ENCODE measurements around the gene HLA-DRB5. TPM values are rescaled to one million over a fixed set of nuclear protein-coding genes. Genes with fewer than 3 reads are reported as not detected.

The HLA-DRB5 gene
- total and polyA plus RNA-seq, 8 donors, result 0.38 to 42.9 (median 8.2) TPM; not detected in 2

Other genes starting within 250 kb of the HLA-DRB5 start
- gene TSBP1, start 158.4 kb downstream of the HLA-DRB5 start, total RNA-seq, result not detected
- gene TSBP1, start 158.4 kb downstream of the HLA-DRB5 start, polyA plus RNA-seq, result not detected
- gene BTNL2, start 123.1 kb downstream of the HLA-DRB5 start, total RNA-seq, result not detected
- not detected for gene BTNL2, start 123.1 kb downstream of the HLA-DRB5 start, polyA plus RNA-seq
- gene HLA-DRA, start 90.4 kb downstream of the HLA-DRB5 start, total RNA-seq, result 100 to 1,000 TPM in 2 of 6 donors, 10 to 100 TPM in 4; 16.3 to 414 (median 42.2) TPM
- gene HLA-DRA, start 90.4 kb downstream of the HLA-DRB5 start, polyA plus RNA-seq, result 10 to 100 TPM; 19.3 to 32.4 TPM
- gene HLA-DRB1, start 59.6 kb upstream of the HLA-DRB5 start, total RNA-seq, result 100 to 1,000 TPM in 1 of 6 donors, 10 to 100 TPM in 4, 1 to 10 TPM in 1; 9.3 to 165 (median 23.5) TPM
- gene HLA-DRB1, start 59.6 kb upstream of the HLA-DRB5 start, polyA plus RNA-seq, result 10 to 100 TPM in 1 of 2 donors, 1 to 10 TPM in 1; 9.8 to 20.2 TPM
- 10 to 100 TPM in 2 of 6 donors, 1 to 10 TPM in 4; 1.1 to 66.1 (median 5.0) TPM for gene HLA-DQA1, start 107.1 kb upstream of the HLA-DRB5 start, total RNA-seq
- gene HLA-DQA1, start 107.1 kb upstream of the HLA-DRB5 start, polyA plus RNA-seq, result 1 to 10 TPM; 1.2 to 4.5 TPM
- gene HLA-DQB1, start 136.4 kb upstream of the HLA-DRB5 start, total RNA-seq, result 10 to 100 TPM in 1 of 6 donors, 1 to 10 TPM in 4, under 1 TPM in 1; 0.63 to 17.6 (median 3.3) TPM
- 10 to 100 TPM; 22.8 to 24.7 TPM for gene HLA-DQB1, start 136.4 kb upstream of the HLA-DRB5 start, polyA plus RNA-seq
- 1 to 10 TPM in 2 of 6 donors, under 1 TPM in 2, not detected in 2; 0.09 to 6.0 (median 2.3) TPM for gene HLA-DQA2, start 211.1 kb upstream of the HLA-DRB5 start, total RNA-seq
- gene HLA-DQA2, start 211.1 kb upstream of the HLA-DRB5 start, polyA plus RNA-seq, result under 1 TPM in 1 of 2 donors, not detected in 1; 0.14 TPM
- gene HLA-DQB2, start 233.2 kb upstream of the HLA-DRB5 start, total RNA-seq, result 1 to 10 TPM in 2 of 6 donors, under 1 TPM in 3, not detected in 1; 0.35 to 3.8 (median 0.47) TPM
- gene HLA-DQB2, start 233.2 kb upstream of the HLA-DRB5 start, polyA plus RNA-seq, result not detected

Measured in pancreas (tissue), 8 donors.